ENCODE measurements around the gene SIX6.

DNA sequence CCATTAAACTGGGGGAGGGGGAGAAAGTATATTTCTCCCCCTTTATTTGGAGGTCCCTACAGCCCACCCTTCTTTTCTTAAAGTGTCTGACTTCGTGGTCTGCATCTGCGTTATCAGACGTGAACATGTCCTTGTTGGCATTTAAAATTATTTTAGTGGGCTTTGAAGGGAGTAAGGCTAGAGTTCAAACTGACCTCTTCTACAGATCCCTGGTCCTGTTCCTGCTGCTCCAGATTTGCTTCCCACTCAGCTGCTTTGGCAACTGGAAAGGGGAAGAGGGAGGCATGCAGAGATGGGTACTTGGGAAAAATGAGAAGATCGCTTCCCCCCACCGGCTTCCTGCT, 611 bp upstream of the SIX6 start:
- no peak for TF ChIP-seq TARDBP (IDR thresholded peaks at IDR 0.05)
- TF ChIP-seq LEF1 (IDR thresholded peaks at IDR 0.05; ENCODE audit: borderline replicate concordance): no peak
- no peak for TF ChIP-seq ELF4 (IDR thresholded peaks at IDR 0.05)
- TF ChIP-seq, protein P1, sequence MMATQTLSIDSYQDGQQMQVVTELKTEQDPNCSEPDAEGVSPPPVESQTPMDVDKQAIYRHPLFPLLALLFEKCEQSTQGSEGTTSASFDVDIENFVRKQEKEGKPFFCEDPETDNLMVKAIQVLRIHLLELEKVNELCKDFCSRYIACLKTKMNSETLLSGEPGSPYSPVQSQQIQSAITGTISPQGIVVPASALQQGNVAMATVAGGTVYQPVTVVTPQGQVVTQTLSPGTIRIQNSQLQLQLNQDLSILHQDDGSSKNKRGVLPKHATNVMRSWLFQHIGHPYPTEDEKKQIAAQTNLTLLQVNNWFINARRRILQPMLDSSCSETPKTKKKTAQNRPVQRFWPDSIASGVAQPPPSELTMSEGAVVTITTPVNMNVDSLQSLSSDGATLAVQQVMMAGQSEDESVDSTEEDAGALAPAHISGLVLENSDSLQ (IDR thresholded peaks at IDR 0.05): no peak
- no peak for TF ChIP-seq ZNF384 (IDR thresholded peaks at IDR 0.05)
- no peak for TF ChIP-seq SP1 (IDR thresholded peaks at IDR 0.05)

Measured in HEK293T (cell line).